Lower lobe of right lung (tissue), 2 donors: Measurements from ENCODE around the gene ACOT11. TPM values are rescaled to one million over a fixed set of nuclear protein-coding genes. Genes with fewer than 3 reads are reported as not detected.

Experiments used
- ATAC-seq, 2 donors: fragments of 200-7000 bp; cut with Tn5 transposase; one replicate each; pipeline ENCODE4 v1.9.1; 2020 to 2022; ENCODE audit warnings: mild to moderate bottlenecking in 2 of 2, moderate library complexity in 2 of 2
- DNase-seq: peaks from one replicate; pipeline ENCODE4 v3.0.0-alpha.2; 2020
- H3K27ac ChIP-seq: fragments of 200-600 bp; one replicate; pipeline ENCODE4 v1.8.0; 2022
- H3K27me3 ChIP-seq: fragments of 200-600 bp; one replicate; pipeline ENCODE4 v1.8.0; 2022; ENCODE audit warnings: low read depth
- H3K36me3 ChIP-seq: fragments of 200-600 bp; one replicate; pipeline ENCODE4 v1.8.0; 2022; ENCODE audit warnings: mild to moderate bottlenecking
- H3K4me1 ChIP-seq: fragments of 200-600 bp; one replicate; pipeline ENCODE4 v1.8.0; 2022
- H3K4me3 ChIP-seq: fragments of 200-600 bp; one replicate; pipeline ENCODE4 v1.8.0; 2022; ENCODE audit warnings: mild to moderate bottlenecking
- H3K9me3 ChIP-seq: fragments of 200-600 bp; one replicate; pipeline ENCODE4 v1.8.0; 2022
- intact Hi-C: fragments of 100-400 bp; cut with DNase I; formaldehyde crosslinking; loops from one replicate; pipeline ENCODE4 v1.11.0; 2022
- total RNA-seq: library from RNA; stranded (reverse); fragmentation: NEBNext Ultra II Directional; extraction: Animal tissue kit (Norgen Biotek cat#: 25700); gene quantifications from one replicate; pipeline ENCODE4 v1.2.1, GENCODE V29; 2021
- TF ChIP-seq, protein P1 (sequence below): fragments of 200-600 bp; IDR thresholded peaks from one replicate; pipeline ENCODE4 v1.8.0; 2022; ENCODE audit warnings: antibody characterized with exemption, mild to moderate bottlenecking
- donor health status: DM: no; HTN: yes; CAD: no; lungs with severe emphysema.

ACOT11 gene
- total RNA-seq, 1 donor from 2014 or later, result 5.0 TPM

DNA sequence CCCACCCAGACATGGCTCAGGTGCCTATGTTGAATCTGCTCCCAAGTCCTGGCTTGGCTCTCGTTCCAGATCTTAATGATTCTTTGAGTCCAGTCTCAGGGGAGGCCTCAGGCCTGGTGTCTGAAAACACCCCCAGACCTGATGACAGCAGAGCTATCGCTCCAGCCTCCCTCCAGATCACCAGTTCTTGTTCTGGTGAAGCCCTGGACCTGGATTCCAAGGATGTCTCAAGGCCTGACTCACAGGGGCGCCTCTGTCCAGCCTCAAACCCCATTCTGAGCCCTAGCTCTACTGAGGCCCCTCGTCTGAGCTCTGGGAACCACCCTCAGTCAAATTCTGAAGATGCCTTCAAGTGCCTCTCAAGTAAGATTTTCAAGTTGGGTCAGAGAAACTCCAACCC is 105.0 kb downstream of the ACOT11 start:
- DNase-seq (no peak), ATAC-seq (no peak)
- Histone ChIP-seq H3K9me3 (peaks cover 2% of the 10 kb centered on the region), H3K36me3 (no peaks in the 10 kb centered on the region), H3K4me3 (no peak overlapping the region), H3K4me1 (no peaks in the 10 kb centered on the region), H3K27ac (no peak overlapping the region), H3K27me3 (no peaks in the 10 kb centered on the region)
- TF ChIP-seq, protein P1, sequence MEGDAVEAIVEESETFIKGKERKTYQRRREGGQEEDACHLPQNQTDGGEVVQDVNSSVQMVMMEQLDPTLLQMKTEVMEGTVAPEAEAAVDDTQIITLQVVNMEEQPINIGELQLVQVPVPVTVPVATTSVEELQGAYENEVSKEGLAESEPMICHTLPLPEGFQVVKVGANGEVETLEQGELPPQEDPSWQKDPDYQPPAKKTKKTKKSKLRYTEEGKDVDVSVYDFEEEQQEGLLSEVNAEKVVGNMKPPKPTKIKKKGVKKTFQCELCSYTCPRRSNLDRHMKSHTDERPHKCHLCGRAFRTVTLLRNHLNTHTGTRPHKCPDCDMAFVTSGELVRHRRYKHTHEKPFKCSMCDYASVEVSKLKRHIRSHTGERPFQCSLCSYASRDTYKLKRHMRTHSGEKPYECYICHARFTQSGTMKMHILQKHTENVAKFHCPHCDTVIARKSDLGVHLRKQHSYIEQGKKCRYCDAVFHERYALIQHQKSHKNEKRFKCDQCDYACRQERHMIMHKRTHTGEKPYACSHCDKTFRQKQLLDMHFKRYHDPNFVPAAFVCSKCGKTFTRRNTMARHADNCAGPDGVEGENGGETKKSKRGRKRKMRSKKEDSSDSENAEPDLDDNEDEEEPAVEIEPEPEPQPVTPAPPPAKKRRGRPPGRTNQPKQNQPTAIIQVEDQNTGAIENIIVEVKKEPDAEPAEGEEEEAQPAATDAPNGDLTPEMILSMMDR, result no peak
- intact Hi-C loops, result no loop called here

DNA sequence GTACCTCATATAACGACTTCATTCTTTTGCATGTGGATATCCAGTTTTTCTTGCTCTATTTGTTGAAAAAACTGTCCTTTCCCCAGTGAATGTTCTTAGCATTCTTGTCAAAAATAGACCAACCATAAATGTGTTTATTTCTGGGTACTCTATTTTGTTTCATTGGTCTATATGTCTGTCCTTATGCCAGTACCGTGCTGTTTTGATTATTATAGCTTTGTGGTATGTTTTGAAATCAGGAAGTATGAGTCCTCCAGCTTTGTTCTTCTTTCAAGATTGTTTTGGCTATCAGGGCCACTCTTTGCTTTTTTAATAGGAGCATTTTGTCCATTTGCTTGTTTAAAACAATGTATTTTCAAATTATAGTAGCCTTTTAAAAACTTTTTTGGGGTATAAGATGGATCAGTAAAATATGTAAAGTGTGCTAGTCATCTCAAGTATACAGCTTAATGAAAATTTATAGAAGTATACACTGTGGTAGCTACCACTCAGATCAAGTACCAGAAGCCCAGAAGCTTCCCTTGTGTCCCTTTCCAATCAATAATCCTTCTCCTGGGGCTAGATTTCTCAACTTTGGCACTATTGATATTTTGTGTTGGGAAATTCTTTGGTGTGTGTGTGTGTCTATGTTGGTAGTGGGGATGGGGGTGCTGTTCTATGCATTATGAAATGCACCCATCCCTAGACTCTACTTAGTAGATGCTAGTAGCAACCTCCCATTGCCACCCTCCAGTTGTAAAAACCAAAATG is 110.3 kb downstream of the ACOT11 start:
- intact Hi-C loops, result no loop called here
- Histone ChIP-seq H3K4me1 (no peaks in the 10 kb centered on the region), H3K36me3 (no peaks in the 10 kb centered on the region), H3K9me3 (peaks cover 10% of the 10 kb centered on the region), H3K27ac (no peak overlapping the region), H3K4me3 (no peak overlapping the region), H3K27me3 (no peaks in the 10 kb centered on the region)
- ATAC-seq, result no peak
- DNase-seq, result no peak
- TF ChIP-seq, protein P1, result no peak

Other genes with a start within 250 kb of the ACOT11 start
- 44.0 TPM for gene SSBP3, start 141.8 kb upstream of the ACOT11 start, total RNA-seq
- not detected for gene FAM151A, start 75.3 kb downstream of the ACOT11 start, total RNA-seq
- gene MROH7, start 93.6 kb downstream of the ACOT11 start, total RNA-seq, result 2.1 TPM
- 13.5 TPM for gene TTC4, start 167.6 kb downstream of the ACOT11 start, total RNA-seq
- 3.3 TPM for gene PARS2, start 216.3 kb downstream of the ACOT11 start, total RNA-seq